BE2C (cell line): ENCODE results near the gene IRF7.

Source experiments
- DNase-seq: peaks from one replicate; pipeline ENCODE4 v3.0.0-alpha.2; 2020
- H3K27me3 ChIP-seq: fragments of 250-450 bp; sonication (Bioruptor Pico); 2 replicates; pipeline ENCODE4 v1.5.1; 2020; ENCODE audit warnings: mild to moderate bottlenecking
- H3K36me3 ChIP-seq: fragments of 250-450 bp; sonication (Bioruptor Pico); 2 replicates; pipeline ENCODE4 v1.5.1; 2020; ENCODE audit warnings: mild to moderate bottlenecking
- H3K4me1 ChIP-seq: fragments of 250-450 bp; sonication (Bioruptor Pico); 2 replicates; pipeline ENCODE4 v1.5.1; 2020
- H3K4me3 ChIP-seq: 2 replicates; pipeline ENCODE4 v1.5.1; 2011; ENCODE audit warnings: low read depth, low read length
- H3K9me3 ChIP-seq: fragments of 250-450 bp; sonication (Bioruptor Pico); 2 replicates; pipeline ENCODE4 v1.5.1; 2020
- TF ChIP-seq, protein P1 (sequence below): IDR thresholded peaks from 2 replicates; pipeline ENCODE4 v1.5.1; 2012; ENCODE audit warnings: mild to moderate bottlenecking, low read depth, low read length

Gene IRF7

DNA sequence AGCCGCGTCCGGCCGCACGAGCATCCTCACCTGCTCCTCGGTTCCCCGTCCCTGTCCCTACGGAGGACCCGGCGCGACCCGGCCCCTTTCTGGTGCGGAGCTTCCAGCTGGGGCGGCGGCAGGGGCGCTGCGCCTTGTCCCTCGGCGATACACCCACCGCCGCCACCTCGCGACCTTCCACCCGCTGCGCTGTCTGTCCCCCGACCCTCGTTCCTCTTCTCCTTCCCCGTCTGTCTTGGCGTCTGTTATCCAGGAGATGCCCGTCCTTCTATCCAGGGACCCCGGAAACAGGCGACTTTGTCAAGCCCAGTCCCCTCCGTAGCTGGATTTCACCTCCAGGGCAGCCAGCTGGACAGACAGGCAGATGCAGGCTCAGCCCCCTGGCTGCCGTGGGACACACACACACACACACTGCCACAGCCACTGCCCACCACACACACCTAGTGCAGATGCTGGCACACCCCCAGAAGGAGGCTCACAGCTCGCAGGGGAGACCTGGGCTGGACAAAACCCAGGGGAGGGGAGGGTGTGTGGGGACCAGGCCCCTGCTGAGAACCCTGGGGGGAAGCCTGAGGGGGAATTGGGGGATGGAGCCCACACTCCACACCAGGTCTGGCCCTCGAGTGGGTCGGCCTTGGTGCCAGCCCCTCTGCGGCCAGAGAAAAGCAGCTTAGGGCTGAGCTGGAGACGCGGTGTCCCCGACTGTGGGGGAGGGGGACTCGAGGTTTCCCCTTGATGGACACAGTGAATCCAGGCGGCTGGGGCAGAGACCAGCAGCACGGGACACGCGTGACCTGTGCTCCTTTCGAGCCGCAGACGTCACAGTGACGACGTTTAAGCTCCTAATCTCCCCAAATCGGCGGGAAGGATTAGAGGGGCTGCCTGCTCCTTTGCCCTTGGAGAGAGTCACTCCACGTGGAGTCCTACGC, 22.1 kb upstream of the IRF7 start:
- TF ChIP-seq, protein P1, sequence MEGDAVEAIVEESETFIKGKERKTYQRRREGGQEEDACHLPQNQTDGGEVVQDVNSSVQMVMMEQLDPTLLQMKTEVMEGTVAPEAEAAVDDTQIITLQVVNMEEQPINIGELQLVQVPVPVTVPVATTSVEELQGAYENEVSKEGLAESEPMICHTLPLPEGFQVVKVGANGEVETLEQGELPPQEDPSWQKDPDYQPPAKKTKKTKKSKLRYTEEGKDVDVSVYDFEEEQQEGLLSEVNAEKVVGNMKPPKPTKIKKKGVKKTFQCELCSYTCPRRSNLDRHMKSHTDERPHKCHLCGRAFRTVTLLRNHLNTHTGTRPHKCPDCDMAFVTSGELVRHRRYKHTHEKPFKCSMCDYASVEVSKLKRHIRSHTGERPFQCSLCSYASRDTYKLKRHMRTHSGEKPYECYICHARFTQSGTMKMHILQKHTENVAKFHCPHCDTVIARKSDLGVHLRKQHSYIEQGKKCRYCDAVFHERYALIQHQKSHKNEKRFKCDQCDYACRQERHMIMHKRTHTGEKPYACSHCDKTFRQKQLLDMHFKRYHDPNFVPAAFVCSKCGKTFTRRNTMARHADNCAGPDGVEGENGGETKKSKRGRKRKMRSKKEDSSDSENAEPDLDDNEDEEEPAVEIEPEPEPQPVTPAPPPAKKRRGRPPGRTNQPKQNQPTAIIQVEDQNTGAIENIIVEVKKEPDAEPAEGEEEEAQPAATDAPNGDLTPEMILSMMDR, result no peak
- no peaks in the 10 kb centered on the region for H3K36me3 ChIP-seq
- H3K27me3 ChIP-seq, result peaks cover 5% of the 10 kb centered on the region; the same call in 1 of the 2 replicates
- no peak overlapping the region for H3K4me3 ChIP-seq
- no peaks in the 10 kb centered on the region for H3K4me1 ChIP-seq
- DNase-seq, result no peak
- no peaks in the 10 kb centered on the region for H3K9me3 ChIP-seq

DNA sequence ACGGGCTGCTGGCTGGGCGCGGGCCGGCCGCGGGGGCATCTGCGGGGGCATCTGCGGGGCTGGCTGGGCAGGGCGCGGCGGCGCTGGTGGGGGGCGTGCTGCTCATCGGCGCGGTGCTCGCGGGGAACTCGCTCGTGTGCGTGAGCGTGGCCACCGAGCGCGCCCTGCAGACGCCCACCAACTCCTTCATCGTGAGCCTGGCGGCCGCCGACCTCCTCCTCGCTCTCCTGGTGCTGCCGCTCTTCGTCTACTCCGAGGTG, 21.5 kb upstream of the IRF7 start:
- Histone ChIP-seq H3K27me3 (peaks cover 5% of the 10 kb centered on the region; the same call in 1 of the 2 replicates), H3K36me3 (no peaks in the 10 kb centered on the region), H3K4me3 (no peak overlapping the region), H3K9me3 (no peaks in the 10 kb centered on the region), H3K4me1 (no peaks in the 10 kb centered on the region)
- no peak for DNase-seq
- TF ChIP-seq, protein P1, result no peak

DNA sequence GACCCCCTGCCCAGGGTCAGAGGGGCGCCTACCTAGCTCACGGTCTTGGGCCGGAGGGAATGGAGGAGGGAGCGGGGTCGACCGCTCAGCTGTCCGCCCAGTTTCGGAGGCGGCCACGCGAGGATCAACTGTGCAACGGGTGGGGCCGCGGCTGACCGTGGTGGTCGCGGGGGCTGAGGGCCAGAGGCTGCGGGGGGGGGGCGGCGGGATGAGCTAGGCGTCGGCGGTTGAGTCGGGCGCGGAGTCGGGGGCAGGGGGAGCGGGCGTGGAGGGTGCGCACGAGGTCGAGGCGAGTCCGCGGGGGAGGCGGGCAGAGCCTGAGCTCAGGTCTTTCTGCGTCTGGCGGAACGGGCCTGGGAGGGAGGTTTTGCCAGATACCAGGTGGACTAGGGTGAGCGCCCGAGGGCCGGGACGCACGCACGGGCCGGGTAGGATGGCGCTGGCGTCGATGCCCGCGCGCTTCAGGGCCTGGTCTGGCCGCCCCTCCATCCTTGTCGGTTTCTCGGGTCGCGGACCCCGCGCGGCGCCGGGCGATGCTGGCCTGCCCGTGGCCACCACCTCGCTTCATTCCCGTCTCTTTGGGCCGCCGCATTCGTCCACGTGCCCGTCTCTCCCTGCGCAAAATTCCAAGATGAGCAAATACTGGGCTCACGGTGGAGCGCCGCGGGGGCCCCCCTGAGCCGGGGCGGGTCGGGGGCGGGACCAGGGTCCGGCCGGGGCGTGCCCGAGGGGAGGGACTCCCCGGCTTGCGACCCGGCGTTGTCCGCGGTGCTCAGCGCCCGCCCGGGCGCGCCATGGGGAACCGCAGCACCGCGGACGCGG, 21.0 kb upstream of the IRF7 start, which contains the start of gene DRD4:
DRD4 (plus strand) TSS at position 759 of the 822 bp plus-strand sequence; CDS start at position 795, 36 bp downstream.
- no peak for DNase-seq
- Histone ChIP-seq H3K27me3 (peaks cover 5% of the 10 kb centered on the region; the same call in 1 of the 2 replicates), H3K4me3 (no peak within 1 kb of the TSS), H3K36me3 (no peaks in the 10 kb centered on the region), H3K4me1 (no peaks in the 10 kb centered on the region), H3K9me3 (no peaks in the 10 kb centered on the region)
- TF ChIP-seq, protein P1, result no peak

DNA sequence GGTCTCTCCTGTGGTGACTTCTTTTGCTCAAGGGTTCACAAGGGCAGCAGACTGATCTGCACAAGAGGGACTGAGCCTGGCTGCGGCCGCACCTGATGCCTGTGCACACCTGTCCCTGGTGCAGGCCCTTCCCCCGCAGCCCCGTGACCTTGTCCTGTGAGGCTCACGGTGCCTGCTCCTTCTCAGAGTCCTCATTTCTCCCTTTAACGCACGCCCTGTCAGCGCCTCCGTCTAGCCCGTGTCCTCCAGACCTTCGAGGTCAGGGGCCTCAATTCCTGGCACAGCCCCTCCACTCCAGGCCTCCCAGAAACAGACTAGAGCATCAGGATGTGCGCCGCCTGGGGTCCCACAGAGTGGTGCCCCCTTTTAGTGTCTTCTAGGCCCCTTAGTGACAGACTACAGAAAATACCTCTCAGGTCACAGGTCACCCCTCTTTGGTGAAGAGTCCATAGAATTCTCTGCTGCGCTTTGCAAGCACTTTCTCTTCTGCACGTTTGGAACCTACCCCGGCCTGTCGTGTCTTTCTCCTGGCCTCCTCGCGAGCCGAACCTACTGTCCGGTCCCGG, 20.3 kb upstream of the IRF7 start:
- H3K4me1 ChIP-seq, result no peaks in the 10 kb centered on the region
- H3K27me3 ChIP-seq, result peaks cover 5% of the 10 kb centered on the region; the same call in 1 of the 2 replicates
- TF ChIP-seq, protein P1, result no peak
- no peaks in the 10 kb centered on the region for H3K9me3 ChIP-seq
- H3K4me3 ChIP-seq, result no peak overlapping the region
- DNase-seq, result no peak
- no peaks in the 10 kb centered on the region for H3K36me3 ChIP-seq

DNA sequence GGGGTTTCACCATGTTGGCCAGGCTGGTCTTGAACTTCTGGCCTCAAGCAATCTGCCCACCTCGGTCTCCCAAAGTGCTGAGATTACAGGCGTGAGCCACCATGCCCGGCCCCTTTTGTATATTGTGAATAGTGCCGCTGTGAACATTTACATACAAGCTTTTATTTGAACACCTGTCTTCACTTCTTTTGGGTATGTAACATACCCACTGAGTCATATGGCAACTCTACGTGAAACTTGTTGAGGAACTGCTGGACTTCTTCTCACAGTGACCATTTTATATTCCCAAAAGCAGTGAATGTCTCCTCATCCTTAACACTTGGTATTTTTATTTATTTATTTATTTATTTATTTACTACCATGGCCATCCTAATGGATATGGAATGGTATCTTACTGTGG, 15.1 kb upstream of the IRF7 start:
- Histone ChIP-seq H3K9me3 (no peaks in the 10 kb centered on the region), H3K4me3 (no peak overlapping the region), H3K4me1 (no peaks in the 10 kb centered on the region), H3K27me3 (no peaks in the 10 kb centered on the region), H3K36me3 (no peaks in the 10 kb centered on the region)
- DNase-seq, result no peak
- TF ChIP-seq, protein P1, result no peak
